Measurements from ENCODE around the gene EPB41L4B.

EPB41L4B gene

GRCh38 chr9:109321727-109322126 is 868 bp upstream of the EPB41L4B start:
- DNase-seq (ENCODE audit: low read depth), result no peak
- no peak for TF ChIP-seq CTCF (IDR thresholded peaks at IDR 0.05; ENCODE audit: control insufficient read depth, extremely low read depth, insufficient read depth)
- H3K4me3 ChIP-seq (ENCODE audit: low read depth, low read length), result no peak overlapping the region

DNA sequence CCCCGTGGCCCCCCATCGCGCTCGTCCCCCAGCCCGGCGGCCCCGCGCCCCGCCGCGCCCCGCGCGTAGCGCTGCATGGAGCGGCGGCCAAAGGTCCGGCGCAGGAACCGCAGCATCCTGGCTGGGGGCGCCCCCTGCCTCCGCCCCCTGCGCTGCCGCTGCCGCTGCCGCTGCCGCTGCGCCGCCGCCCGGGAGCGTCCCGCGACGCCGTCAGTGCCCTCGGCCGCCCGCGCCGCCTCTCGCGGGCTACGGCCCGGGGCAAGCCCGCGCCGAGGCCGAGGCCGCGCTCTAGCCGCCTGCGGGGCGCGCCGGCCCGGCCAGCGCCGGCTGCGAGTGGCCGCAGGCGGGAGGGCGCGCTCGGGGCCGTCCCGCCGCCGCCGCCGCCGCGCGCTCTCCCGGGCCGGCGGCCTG is 523 bp downstream of the EPB41L4B start:
- no peak for DNase-seq (ENCODE audit: low read depth)
- TF ChIP-seq CTCF (IDR thresholded peaks at IDR 0.05; ENCODE audit: control insufficient read depth, extremely low read depth, insufficient read depth), result peak; percentile 62
- peak overlapping the region; percentile 78 for H3K4me3 ChIP-seq (ENCODE audit: low read depth, low read length)

DNA sequence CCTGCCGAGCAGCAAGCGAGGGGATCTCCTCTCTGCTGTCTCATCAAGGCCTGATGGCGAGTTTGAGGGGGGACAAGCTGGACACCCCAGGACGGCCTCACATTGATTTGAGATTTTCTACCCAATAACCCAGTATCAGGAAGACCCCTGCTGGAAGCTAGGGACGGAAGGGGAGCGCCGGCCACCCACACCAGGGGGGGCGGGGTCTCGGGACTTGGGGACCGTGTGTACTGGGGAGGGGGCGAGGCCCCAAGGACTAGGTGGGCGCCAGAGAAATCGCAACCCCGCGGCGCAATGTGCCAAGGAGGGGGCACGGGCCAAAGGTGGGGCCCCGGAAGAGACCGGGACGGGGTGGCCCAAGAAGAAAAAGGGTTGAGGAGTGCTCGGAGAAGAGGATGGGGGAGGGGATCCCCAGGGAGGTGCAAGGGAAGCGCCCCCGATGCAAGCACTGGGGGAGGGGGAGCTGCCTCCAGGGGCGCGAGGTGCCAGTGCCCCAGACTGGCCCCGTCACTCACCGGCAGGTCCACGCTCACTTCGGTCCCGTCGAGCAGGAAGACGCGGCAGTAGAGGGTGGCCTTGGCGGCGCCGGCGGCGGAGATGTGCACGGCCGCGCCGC is 1.1 kb downstream of the EPB41L4B start:
- H3K4me3 ChIP-seq (ENCODE audit: low read depth, low read length), result peak overlapping the region; percentile 78
- TF ChIP-seq CTCF (IDR thresholded peaks at IDR 0.05; ENCODE audit: control insufficient read depth, extremely low read depth, insufficient read depth), result no peak
- no peak for DNase-seq (ENCODE audit: low read depth)

DNA sequence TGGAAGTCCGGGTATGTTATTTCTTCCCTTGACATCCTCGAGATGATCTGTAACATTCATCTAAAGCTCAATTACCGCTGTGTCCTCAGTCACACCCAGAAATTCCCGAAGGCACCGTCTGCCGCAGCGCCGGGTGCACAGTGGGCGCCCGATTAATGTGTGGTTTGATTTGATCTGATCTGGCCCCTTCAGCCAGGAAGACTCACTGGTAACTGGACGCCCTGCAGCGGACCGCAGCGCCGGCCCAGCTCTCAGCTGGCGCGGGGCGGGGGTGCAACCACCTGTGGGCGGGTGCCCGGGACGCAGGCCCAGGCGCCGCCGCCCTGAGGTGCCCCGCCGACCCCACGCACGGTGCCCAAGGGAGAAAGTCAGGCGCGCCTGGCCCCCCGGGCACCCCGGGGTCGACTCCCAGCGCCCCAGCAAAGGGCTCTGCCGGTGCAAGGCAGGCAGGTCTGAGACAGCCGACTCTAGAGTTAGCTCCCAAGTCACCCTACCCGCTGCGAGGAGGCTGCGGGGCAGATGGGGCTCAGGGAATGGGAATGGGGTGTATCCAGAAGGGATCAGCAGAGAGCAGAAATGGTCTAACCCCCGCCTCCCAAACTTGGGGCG is 1.7 kb downstream of the EPB41L4B start:
- no peak for DNase-seq (ENCODE audit: low read depth)
- TF ChIP-seq CTCF (IDR thresholded peaks at IDR 0.05; ENCODE audit: control insufficient read depth, extremely low read depth, insufficient read depth), result no peak
- H3K4me3 ChIP-seq (ENCODE audit: low read depth, low read length), result peak overlapping the region; percentile 78

DNA sequence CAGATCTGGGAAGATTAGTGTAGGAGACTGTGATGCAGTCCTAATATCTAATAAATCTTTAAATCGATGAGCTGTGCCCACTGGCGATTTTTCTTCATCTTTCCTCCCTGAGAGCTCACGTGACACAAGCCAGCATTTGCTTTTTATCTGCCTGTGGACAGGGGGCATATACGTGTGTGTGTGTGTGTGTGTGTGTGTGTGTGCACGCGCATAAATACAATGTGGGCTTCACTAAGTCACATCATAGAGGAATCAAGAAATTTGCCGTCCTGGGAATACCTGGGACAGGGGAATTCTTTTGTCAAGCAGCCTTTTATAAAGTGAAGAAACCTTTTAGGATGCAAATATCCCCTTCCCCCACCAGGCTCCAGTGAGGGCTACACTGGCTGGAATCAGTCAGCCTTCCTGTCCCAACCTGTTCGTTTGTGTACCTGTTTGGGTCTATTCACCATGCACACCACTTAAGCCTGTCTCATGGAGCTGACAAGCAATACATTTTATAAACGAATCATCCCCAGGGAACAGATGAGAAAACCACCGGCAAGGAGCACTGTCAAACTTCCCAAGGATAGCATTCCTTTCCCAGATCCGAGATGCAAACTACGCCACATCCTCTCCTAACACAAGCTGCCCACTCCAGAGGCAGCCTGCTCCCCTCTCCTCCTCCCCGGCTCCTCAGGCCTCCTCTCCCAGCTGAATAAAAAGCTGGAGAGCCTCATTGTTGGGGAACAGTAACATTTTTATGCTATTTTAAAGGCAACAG is 2.7 kb downstream of the EPB41L4B start:
- TF ChIP-seq CTCF (IDR thresholded peaks at IDR 0.05; ENCODE audit: control insufficient read depth, extremely low read depth, insufficient read depth), result no peak
- DNase-seq (ENCODE audit: low read depth), result no peak
- H3K4me3 ChIP-seq (ENCODE audit: low read depth, low read length), result peak overlapping the region; percentile 78

DNA sequence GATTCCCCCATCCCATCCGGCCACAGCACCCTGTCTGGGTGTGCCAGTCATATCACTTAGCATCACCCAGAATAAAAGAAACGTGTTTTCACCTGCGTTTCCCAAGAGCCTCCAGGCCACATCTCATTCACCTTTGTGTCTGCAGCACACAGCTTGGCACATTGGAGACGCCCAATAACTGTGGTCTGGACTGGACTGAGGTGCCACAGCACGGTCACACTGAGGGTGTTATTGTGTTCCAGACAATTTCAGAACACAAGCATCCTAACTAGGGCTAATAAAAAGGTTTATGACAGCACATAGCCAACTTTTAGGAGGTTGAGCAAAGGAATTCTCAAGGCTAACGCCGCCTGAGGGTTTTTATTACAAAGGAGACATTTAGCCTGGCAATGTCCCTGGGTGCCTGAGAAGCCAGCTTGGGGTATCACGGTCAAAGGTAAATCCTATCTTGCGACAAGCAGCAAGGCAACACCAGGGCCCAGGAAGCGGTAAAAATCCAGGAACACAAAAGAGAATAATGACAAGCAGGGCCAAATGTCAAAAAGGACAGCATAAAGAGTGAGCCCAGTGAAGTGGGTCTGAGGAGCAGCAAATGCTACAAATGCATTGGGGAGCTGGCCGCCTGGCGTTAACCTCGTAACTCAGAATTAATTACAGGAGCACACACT is 3.4 kb downstream of the EPB41L4B start:
- peak; percentile 90 for DNase-seq (ENCODE audit: low read depth)
- peak overlapping the region; percentile 78 for H3K4me3 ChIP-seq (ENCODE audit: low read depth, low read length)
- TF ChIP-seq CTCF (IDR thresholded peaks at IDR 0.05; ENCODE audit: control insufficient read depth, extremely low read depth, insufficient read depth), result no peak
